ENCODE measurements around the gene COA3.

COA3 gene

GRCh38 chr17:42791948-42792347, 6.6 kb downstream of the COA3 start:
- no peak for DNase-seq (ENCODE audit: extremely low read depth, insufficient read length)
- no peaks in the 10 kb centered on the region; the same call in none of the 2 replicates for H3K36me3 ChIP-seq (ENCODE audit: control insufficient read depth, insufficient read depth, low read length)
- no peaks in the 10 kb centered on the region; the same call in 1 of the 2 replicates for H3K27me3 ChIP-seq (replicated peaks; ENCODE audit: control insufficient read depth, insufficient read depth, low read length)
- H3K4me3 ChIP-seq (replicated peaks; ENCODE audit: low read depth, low read length): no peak overlapping the region
- no peak for TF ChIP-seq CTCF (IDR thresholded peaks at IDR 0.05; ENCODE audit: insufficient read depth, low read length, poor library complexity, severe bottlenecking)

GRCh38 chr17:42787266-42787665, 11.2 kb downstream of the COA3 start:
- DNase-seq (ENCODE audit: extremely low read depth, insufficient read length): no peak
- Histone ChIP-seq H3K4me3 (replicated peaks; ENCODE audit: low read depth, low read length) (no peak overlapping the region), H3K36me3 (ENCODE audit: control insufficient read depth, insufficient read depth, low read length) (no peaks in the 10 kb centered on the region), H3K27me3 (replicated peaks; ENCODE audit: control insufficient read depth, insufficient read depth, low read length) (peaks cover 7% of the 10 kb centered on the region)
- no peak for TF ChIP-seq CTCF (IDR thresholded peaks at IDR 0.05; ENCODE audit: insufficient read depth, low read length, poor library complexity, severe bottlenecking)

GRCh38 chr17:42784811-42785592, 13.5 kb downstream of the COA3 start:
- Histone ChIP-seq H3K4me3 (replicated peaks; ENCODE audit: low read depth, low read length) (no peak overlapping the region), H3K27me3 (replicated peaks; ENCODE audit: control insufficient read depth, insufficient read depth, low read length) (peaks cover 9% of the 10 kb centered on the region), H3K36me3 (ENCODE audit: control insufficient read depth, insufficient read depth, low read length) (no peaks in the 10 kb centered on the region; the same call in 1 of the 2 replicates)
- DNase-seq (ENCODE audit: extremely low read depth, insufficient read length): no peak
- TF ChIP-seq CTCF (IDR thresholded peaks at IDR 0.05; ENCODE audit: insufficient read depth, low read length, poor library complexity, severe bottlenecking): no peak

- no peak for TF ChIP-seq CTCF (IDR thresholded peaks at IDR 0.05; ENCODE audit: insufficient read depth, low read length, poor library complexity, severe bottlenecking)
- no peak overlapping the region for H3K4me3 ChIP-seq (replicated peaks; ENCODE audit: low read depth, low read length)
- peaks cover 9% of the 10 kb centered on the region for H3K27me3 ChIP-seq (replicated peaks; ENCODE audit: control insufficient read depth, insufficient read depth, low read length)
- peaks cover 2% of the 10 kb centered on the region; the same call in 1 of the 2 replicates for H3K36me3 ChIP-seq (ENCODE audit: control insufficient read depth, insufficient read depth, low read length)
- no peak for DNase-seq (ENCODE audit: extremely low read depth, insufficient read length)
Observed at GRCh38 chr17:42784409-42784808, 14.1 kb downstream of the COA3 start.

- Histone ChIP-seq H3K4me3 (replicated peaks; ENCODE audit: low read depth, low read length) (no peak overlapping the region), H3K36me3 (ENCODE audit: control insufficient read depth, insufficient read depth, low read length) (peaks cover 7% of the 10 kb centered on the region), H3K27me3 (replicated peaks; ENCODE audit: control insufficient read depth, insufficient read depth, low read length) (peaks cover 9% of the 10 kb centered on the region)
- no peak for DNase-seq (ENCODE audit: extremely low read depth, insufficient read length)
- no peak for TF ChIP-seq CTCF (IDR thresholded peaks at IDR 0.05; ENCODE audit: insufficient read depth, low read length, poor library complexity, severe bottlenecking)
Observed at GRCh38 chr17:42783791-42784138, 14.7 kb downstream of the COA3 start.

Measured in GM06990 (cell line).